ENCODE measurements around the gene TPSB2. TPM values are rescaled to one million over a fixed set of nuclear protein-coding genes. Genes with fewer than 3 reads are reported as not detected.

Gene TPSB2
- total and polyA plus RNA-seq, 9 of the 15 experiments (the other 6 are each of a cell fraction or from before 2014, with no cell fraction given) = 0.18 TPM; not detected in 8

GRCh38 chr16:1188432-1189189, 41.4 kb downstream of the TPSB2 start:
- ChIA-PET POLR2A (interaction anchor here (0.6 kb wide), 1 partner anchor 16 kb away, joined by 4 read pairs; no protein-coding TSS in a partner anchor), CTCF (ENCODE audit: low intra/inter-chr PET ratio) (no interaction called here)
- no TSS peak for BruUV-seq (replicated peaks)
- peak; percentile 72 to 85 (median 80) for DNase-seq (ENCODE audit: extremely low read depth in 1 of 4, low spot score in 3 of 4)
- H3K9ac ChIP-seq (ENCODE audit: insufficient read depth in 1 of 2, low read depth in 2 of 2, low read length in 2 of 2) = no peak overlapping the region
- H3K27ac ChIP-seq (ENCODE audit: extremely low read depth, low read depth, low read length) = no peak overlapping the region
- WGBS (ENCODE audit: insufficient coverage, low coverage, missing lambda C conversion rate) = 9% methylated on average over 26 of the region's 32 CpGs
- FAIRE-seq = no peak
- no peak overlapping the region for H3K4me2 ChIP-seq (ENCODE audit: insufficient read depth, low read length)
- peaks cover 17% of the 10 kb centered on the region for H4K20me1 ChIP-seq (replicated peaks; ENCODE audit: control insufficient read depth, insufficient read depth, low read length)
- no peaks in the 10 kb centered on the region for H3K9me1 ChIP-seq (ENCODE audit: control insufficient read depth, insufficient read depth, low read length)
- no peaks in the 10 kb centered on the region for H3K36me3 ChIP-seq (ENCODE audit: control insufficient read depth, insufficient read depth, low read length)
- ATAC-seq = peak; percentile 90
- H3K9me3 ChIP-seq (replicated peaks; ENCODE audit: control insufficient read depth, insufficient read depth, low read depth, low read length) = no peaks in the 10 kb centered on the region
- no peaks in the 10 kb centered on the region for H3K79me2 ChIP-seq (ENCODE audit: control insufficient read depth, insufficient read depth, low read length)
- no peak overlapping the region for H2AFZ ChIP-seq (ENCODE audit: low read depth, low read length)
- in situ Hi-C loops (cut with MboI) = no loop called here
- H3K4me3 ChIP-seq = no peak overlapping the region
- H3K27me3 ChIP-seq (ENCODE audit: control insufficient read depth in 2 of 2, insufficient read depth in 2 of 2, low read length in 2 of 2) = peaks cover 4 to 35% of the 10 kb centered on the region in 2 experiments; a peak in 3 of 5 replicates
- peaks cover 0 to 43% of the 10 kb centered on the region in 2 experiments; a peak in 3 of 5 replicates for H3K4me1 ChIP-seq (replicated peaks in 1 of 2; ENCODE audit: control insufficient read depth in 2 of 2, insufficient read depth in 2 of 2, low read length in 2 of 2)
- intact Hi-C loops (cut with micrococcal nuclease) = no loop called here
- TF ChIP-seq MLLT1 (IDR thresholded peaks at IDR 0.05) = no peak
- peak; percentile 75; the same call in 1 of the 2 replicates for TF ChIP-seq ZNF232 (CRISPR knock-in tag; IDR thresholded peaks at IDR 0.05)
- TF ChIP-seq TAL1 (IDR thresholded peaks at IDR 0.05) = no peak
- TF ChIP-seq CTBP1 (IDR thresholded peaks at IDR 0.05; ENCODE audit: borderline replicate concordance) = no peak
- TF ChIP-seq ZNF174 (CRISPR knock-in tag; IDR thresholded peaks at IDR 0.05) = no peak
- no peak for TF ChIP-seq SMARCB1 (IDR thresholded peaks at IDR 0.05; ENCODE audit: insufficient read length, low read depth)
- no peak for TF ChIP-seq ZNF717 (CRISPR knock-in tag; IDR thresholded peaks at IDR 0.05)
- no peak for TF ChIP-seq ZBTB40 (IDR thresholded peaks at IDR 0.05)
- no peak for TF ChIP-seq ZBTB40 (CRISPR knock-in tag; IDR thresholded peaks at IDR 0.05)
- no peak for TF ChIP-seq ZNF668 (CRISPR knock-in tag; IDR thresholded peaks at IDR 0.05)
- no peak for TF ChIP-seq CREB1 (IDR thresholded peaks at IDR 0.05)
- peak; percentile 61; the same call in 1 of the 2 replicates for TF ChIP-seq CREB1 (CRISPR knock-in tag; IDR thresholded peaks at IDR 0.05)
- no peak for TF ChIP-seq NEUROD1 (IDR thresholded peaks at IDR 0.05; ENCODE audit: borderline replicate concordance, low read depth, low read length, partially characterized antibody)

Measured in K562 (cell line).